Breast epithelium (tissue), 4 donors: ENCODE data around the gene SNCAIP. TPM values are rescaled to one million over a fixed set of nuclear protein-coding genes. Genes with fewer than 3 reads are reported as not detected.
"Not testable (repeated sequence)": the region's sequence is repeated elsewhere in the genome, so short reads cannot be mapped to it uniquely, and the experiment has no call there.

Source experiments
- DNase-seq, 2 donors: peaks; one replicate each; pipeline ENCODE4 v3.0.0-alpha.2; 2019; ENCODE audit warnings: low spot score in 2 of 2
- H3K27ac ChIP-seq, 2 donors: fragments of 200-600 bp; sonication (generic) in 1 of 2; one replicate each; pipeline ENCODE4 v1.5.1; 2016 to 2019; ENCODE audit warnings: mild to moderate bottlenecking in 1 of 2
- H3K27me3 ChIP-seq, 2 donors: fragments of 200-600 bp; sonication (generic) in 1 of 2; one replicate each; pipeline versions ENCODE4 v1.5.1 to v1.6.0; 2017 to 2019; ENCODE audit warnings: control low read depth in 1 of 2, mild to moderate bottlenecking in 1 of 2
- H3K36me3 ChIP-seq: fragments of 200-600 bp; one replicate; pipeline ENCODE4 v1.5.1; 2019
- H3K4me1 ChIP-seq, 2 donors: fragments of 200-600 bp; sonication (generic); one replicate each; pipeline ENCODE4 v1.5.1; 2016 to 2019; ENCODE audit warnings: control low read depth in 1 of 2
- H3K4me3 ChIP-seq, 3 donors: fragments of 200-600 bp; sonication (generic); 1 replicate in 2 of 3; 2 replicates in 1 of 3; pipeline ENCODE4 v1.5.1; 2016 to 2019; ENCODE audit warnings: mild to moderate bottlenecking in 3 of 3, moderate library complexity in 2 of 3
- H3K9me3 ChIP-seq, 2 donors: fragments of 200-600 bp; sonication (generic) in 1 of 2; one replicate each; pipeline ENCODE4 v1.5.1; 2016 to 2019; ENCODE audit warnings: control low read depth in 1 of 2
- POLR2A ChIP-seq: fragments of 450-650 bp; IDR thresholded peaks from one replicate; pipeline ENCODE4 v1.6.1; 2016; ENCODE audit warnings: antibody characterized with exemption, mild to moderate bottlenecking, moderate library complexity
- POLR2AphosphoS5 ChIP-seq, 3 donors: sonication (generic); formaldehyde crosslinking; IDR thresholded peaks; one replicate each; pipeline ENCODE4 v1.6.1; 2017; ENCODE audit warnings: antibody characterized with exemption in 3 of 3
- intact Hi-C: fragments of 100-400 bp; cut with DNase I; formaldehyde crosslinking; loops from one replicate; pipeline ENCODE4 v1.15.1; 2023; ENCODE audit warnings: low total_unique reads
- total RNA-seq, 3 donors: library from RNA; depleted of rRNA; stranded (reverse); fragments of >200 nt; gene quantifications; one replicate each; pipeline ENCODE4 v1.1.0, GENCODE V29; 2016
- TF ChIP-seq, protein P1 (sequence below), 3 donors: fragments of 450-650 bp; IDR thresholded peaks; one replicate each; pipeline ENCODE4 v1.5.1; 2016 to 2017; ENCODE audit warnings: antibody characterized with exemption in 3 of 3, mild to moderate bottlenecking in 3 of 3, moderate library complexity in 3 of 3

Gene SNCAIP
- total RNA-seq, 3 donors from 2014 or later: 9.8 to 15.4 (median 10.9) TPM

GRCh38 chr5:122350496-122350895 lies 38.5 kb downstream of the SNCAIP start:
- no peak overlapping the region for H3K27ac ChIP-seq

DNA sequence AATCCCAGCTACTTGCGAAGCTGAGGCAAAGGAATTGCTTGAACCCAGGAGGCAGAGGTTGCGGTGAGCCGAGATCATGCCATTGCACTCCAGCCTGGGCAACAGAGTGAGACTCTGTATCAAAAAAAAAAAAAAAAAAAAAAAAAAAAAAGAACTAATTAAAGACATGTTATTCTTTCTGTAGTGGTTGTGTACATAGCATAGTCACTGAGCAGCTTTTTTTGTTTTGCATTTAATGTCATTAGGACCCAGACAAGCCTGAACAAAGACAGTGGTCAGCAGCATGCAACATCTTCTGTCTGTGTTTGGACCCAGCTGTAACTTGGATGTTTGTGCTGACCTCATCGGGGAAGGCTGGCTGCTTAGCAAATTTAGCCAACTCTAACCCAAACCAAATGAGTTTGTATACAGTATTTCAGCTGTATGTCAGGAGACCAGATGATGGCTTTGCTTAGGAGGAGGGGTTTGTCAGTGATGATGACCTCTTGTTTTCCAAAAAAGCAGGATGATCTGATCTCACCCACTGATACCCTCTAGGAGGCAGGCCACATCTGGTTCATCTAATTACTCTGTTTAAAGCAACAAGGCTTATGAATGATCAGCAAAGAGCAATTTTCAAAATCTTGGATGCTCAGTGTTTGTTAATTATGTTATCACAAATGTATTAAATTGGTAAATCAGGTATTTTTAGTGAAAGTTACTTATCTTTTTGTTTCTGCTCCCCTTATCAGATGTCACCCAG lies 39.5 kb downstream of the SNCAIP start:
- no peaks in the 10 kb centered on the region for H3K27me3 ChIP-seq
- intact Hi-C loops: no loop called here
- H3K36me3 ChIP-seq: no peaks in the 10 kb centered on the region
- no peaks in the 10 kb centered on the region for H3K9me3 ChIP-seq
- no peak overlapping the region for H3K4me3 ChIP-seq
- TF ChIP-seq POLR2A: no peak
- TF ChIP-seq, protein P1, sequence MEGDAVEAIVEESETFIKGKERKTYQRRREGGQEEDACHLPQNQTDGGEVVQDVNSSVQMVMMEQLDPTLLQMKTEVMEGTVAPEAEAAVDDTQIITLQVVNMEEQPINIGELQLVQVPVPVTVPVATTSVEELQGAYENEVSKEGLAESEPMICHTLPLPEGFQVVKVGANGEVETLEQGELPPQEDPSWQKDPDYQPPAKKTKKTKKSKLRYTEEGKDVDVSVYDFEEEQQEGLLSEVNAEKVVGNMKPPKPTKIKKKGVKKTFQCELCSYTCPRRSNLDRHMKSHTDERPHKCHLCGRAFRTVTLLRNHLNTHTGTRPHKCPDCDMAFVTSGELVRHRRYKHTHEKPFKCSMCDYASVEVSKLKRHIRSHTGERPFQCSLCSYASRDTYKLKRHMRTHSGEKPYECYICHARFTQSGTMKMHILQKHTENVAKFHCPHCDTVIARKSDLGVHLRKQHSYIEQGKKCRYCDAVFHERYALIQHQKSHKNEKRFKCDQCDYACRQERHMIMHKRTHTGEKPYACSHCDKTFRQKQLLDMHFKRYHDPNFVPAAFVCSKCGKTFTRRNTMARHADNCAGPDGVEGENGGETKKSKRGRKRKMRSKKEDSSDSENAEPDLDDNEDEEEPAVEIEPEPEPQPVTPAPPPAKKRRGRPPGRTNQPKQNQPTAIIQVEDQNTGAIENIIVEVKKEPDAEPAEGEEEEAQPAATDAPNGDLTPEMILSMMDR (IDR thresholded peaks at IDR 0.05): no peak
- no peak for TF ChIP-seq POLR2AphosphoS5 (IDR thresholded peaks at IDR 0.05)
- no peak overlapping the region for H3K27ac ChIP-seq
- no peak for DNase-seq
- no peaks in the 10 kb centered on the region for H3K4me1 ChIP-seq

More at GRCh38 chr5:122350496-122350895, 38.5 kb downstream of the SNCAIP start:
- no peaks in the 10 kb centered on the region for H3K36me3 ChIP-seq
- H3K27me3 ChIP-seq: no peaks in the 10 kb centered on the region
- no peaks in the 10 kb centered on the region for H3K4me1 ChIP-seq
- H3K4me3 ChIP-seq: no peak overlapping the region
- DNase-seq: no peak
- intact Hi-C loops: no loop called here
- H3K9me3 ChIP-seq: no peaks in the 10 kb centered on the region
- TF ChIP-seq, protein P1 (IDR thresholded peaks at IDR 0.05): no peak
- no peak for TF ChIP-seq POLR2A
- TF ChIP-seq POLR2AphosphoS5 (IDR thresholded peaks at IDR 0.05): no peak

DNA sequence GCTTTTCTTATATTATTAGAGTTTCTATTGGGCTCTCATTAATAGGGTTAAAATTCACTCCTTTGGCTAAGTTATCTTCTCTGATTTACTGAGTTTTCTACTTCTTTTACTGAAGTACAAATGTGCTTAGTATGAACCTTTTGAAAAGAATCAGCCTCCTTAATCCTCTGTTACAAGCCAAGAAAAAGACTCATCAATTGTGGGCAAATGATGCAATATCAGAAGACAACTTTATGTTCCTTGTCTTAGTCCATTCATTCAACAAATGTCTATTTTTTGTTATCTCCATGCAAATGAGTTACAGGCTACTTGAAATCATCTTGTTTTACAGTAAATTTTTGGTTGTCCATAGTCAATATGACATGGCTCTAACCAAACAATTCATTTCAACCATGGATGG lies 40.3 kb downstream of the SNCAIP start:
- intact Hi-C loops: no loop called here
- Histone ChIP-seq H3K36me3 (no peaks in the 10 kb centered on the region), H3K27me3 (no peaks in the 10 kb centered on the region), H3K4me3 (no peak overlapping the region), H3K27ac (no peak overlapping the region), H3K9me3 (no peaks in the 10 kb centered on the region), H3K4me1 (no peaks in the 10 kb centered on the region)
- no peak for DNase-seq
- TF ChIP-seq POLR2A: no peak
- TF ChIP-seq, protein P1 (IDR thresholded peaks at IDR 0.05): no peak
- TF ChIP-seq POLR2AphosphoS5 (IDR thresholded peaks at IDR 0.05): no peak

DNA sequence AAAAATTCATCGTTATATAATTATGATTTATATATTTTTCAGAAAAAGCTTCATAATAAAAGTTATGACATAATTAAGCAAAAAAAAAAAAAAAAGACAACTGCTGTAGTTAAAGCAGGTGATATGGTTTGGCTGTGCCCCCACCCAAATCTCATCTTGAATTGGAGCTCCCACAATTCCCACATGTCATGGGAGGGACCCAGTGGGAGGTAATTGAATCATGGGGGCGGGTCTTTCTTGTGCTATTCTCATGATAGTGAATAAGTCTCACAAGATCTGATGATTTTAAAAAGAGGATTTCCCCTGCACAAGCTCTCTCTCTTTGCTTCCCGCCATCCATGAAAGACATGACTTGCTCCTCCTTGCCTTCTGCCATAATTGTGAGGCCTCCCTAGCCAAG lies 41.3 kb downstream of the SNCAIP start:
- H3K27me3 ChIP-seq, H3K4me1 ChIP-seq, intact Hi-C loops, H3K9me3 ChIP-seq, H3K4me3 ChIP-seq, DNase-seq, H3K36me3 ChIP-seq, H3K27ac ChIP-seq: not testable (repeated sequence)

GRCh38 chr5:122354293-122354692 lies 42.3 kb downstream of the SNCAIP start:
- Histone ChIP-seq H3K4me1 (no peaks in the 10 kb centered on the region), H3K9me3 (no peaks in the 10 kb centered on the region), H3K36me3 (no peaks in the 10 kb centered on the region), H3K27ac (no peak overlapping the region), H3K27me3 (no peaks in the 10 kb centered on the region), H3K4me3 (no peak overlapping the region)
- DNase-seq: no peak
- TF ChIP-seq, protein P1 (IDR thresholded peaks at IDR 0.05): no peak
- TF ChIP-seq POLR2A: no peak
- intact Hi-C loops: no loop called here
